Measurements from ENCODE around the gene PIEZO1.

DNA sequence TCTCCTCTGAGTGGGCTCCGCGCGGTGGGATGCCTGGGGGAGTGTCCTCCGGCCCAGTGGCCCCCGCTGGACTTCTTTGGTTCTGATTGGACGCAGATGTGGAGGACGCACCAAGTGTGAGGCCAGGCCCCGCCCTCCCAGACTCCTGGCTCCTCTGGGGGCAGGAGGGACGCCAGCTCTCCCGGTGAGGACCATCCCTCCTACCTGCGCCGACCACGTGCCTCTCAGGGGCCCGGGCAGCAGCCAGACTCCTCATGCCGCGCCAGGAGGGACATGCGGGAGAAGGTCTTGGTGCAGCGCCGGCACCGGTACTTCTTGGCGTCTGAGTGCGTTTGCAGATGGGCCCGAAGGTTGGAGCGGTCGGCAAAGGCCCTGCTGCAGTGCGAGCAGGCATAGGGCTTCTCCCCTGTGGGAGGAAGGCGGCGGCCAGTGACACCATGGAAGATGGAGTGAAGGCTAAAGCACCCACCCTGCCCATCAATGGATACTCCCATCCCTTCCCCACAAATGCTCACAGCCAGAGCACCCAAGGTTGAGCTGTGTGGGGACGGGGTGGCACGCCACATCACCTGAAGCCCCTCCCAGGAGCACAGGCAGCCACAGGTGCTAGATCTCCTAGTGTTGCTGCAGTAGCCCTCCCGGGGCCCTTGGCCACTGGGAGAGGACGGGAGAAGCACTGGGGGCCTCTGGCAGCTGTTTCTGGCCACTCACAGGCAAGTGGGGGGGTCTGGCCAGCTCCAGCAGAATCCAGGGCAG lies 106.6 kb downstream of the PIEZO1 start:
- TF ChIP-seq POLR2AphosphoS5 (IDR thresholded peaks at IDR 0.05; ENCODE audit: low read depth, low read length), result no peak
- TF ChIP-seq POLR2A (IDR thresholded peaks at IDR 0.05; ENCODE audit: low read depth, low read length), result no peak
- no peak for TF ChIP-seq TAF1 (IDR thresholded peaks at IDR 0.05; ENCODE audit: low read depth, low read length)
- no peak for TF ChIP-seq PAX5 (IDR thresholded peaks at IDR 0.05; ENCODE audit: insufficient read depth, low read length, severe bottlenecking)
- no peak for TF ChIP-seq SPI1 (IDR thresholded peaks at IDR 0.05; ENCODE audit: low read depth, low read length)
- no peak for TF ChIP-seq POU2F2 (IDR thresholded peaks at IDR 0.05; ENCODE audit: low read depth, low read length)
